Brain microvascular endothelial cell (primary cell): Measurements from ENCODE around the gene MAPKAPK3.
"Not testable (repeated sequence)": the region's sequence is repeated elsewhere in the genome, so short reads cannot be mapped to it uniquely, and the experiment has no call there.

ENCODE experiments used
- DNase-seq: peaks from one replicate; pipeline ENCODE4 v3.0.0-alpha.2; 2020
- H3K27ac ChIP-seq: fragments of 250-450 bp; sonication (Bioruptor Pico); 2 replicates; pipeline ENCODE4 v1.5.1; 2020; ENCODE audit warnings: mild to moderate bottlenecking, moderate library complexity
- H3K27me3 ChIP-seq: fragments of 250-450 bp; sonication (Bioruptor Pico); replicated peaks from 2 replicates; pipeline ENCODE4 v1.5.1; 2020; ENCODE audit warnings: mild to moderate bottlenecking
- H3K36me3 ChIP-seq: fragments of 250-450 bp; sonication (Bioruptor Pico); replicated peaks from 2 replicates; pipeline ENCODE4 v1.5.1; 2020; ENCODE audit warnings: mild to moderate bottlenecking
- H3K4me3 ChIP-seq: 2 replicates; pipeline ENCODE4 v1.5.1; 2011; ENCODE audit warnings: low read depth, mild to moderate bottlenecking, control low read depth, low read length, moderate library complexity
- in situ Hi-C: cut with HindIII; loops from 2 replicates; pipeline ENCODE4 v1.10.0; 2017; ENCODE audit warnings: low sequenced_read_pairs, low pct_ligation_motif_present
- TF ChIP-seq, protein P1 (sequence below): IDR thresholded peaks from 2 replicates; pipeline ENCODE4 v1.5.1; 2011; ENCODE audit warnings: low read depth, mild to moderate bottlenecking, moderate library complexity, low read length, control low read depth, inconsistent platforms; ENCODE audit errors: missing control alignments

Gene MAPKAPK3

DNA sequence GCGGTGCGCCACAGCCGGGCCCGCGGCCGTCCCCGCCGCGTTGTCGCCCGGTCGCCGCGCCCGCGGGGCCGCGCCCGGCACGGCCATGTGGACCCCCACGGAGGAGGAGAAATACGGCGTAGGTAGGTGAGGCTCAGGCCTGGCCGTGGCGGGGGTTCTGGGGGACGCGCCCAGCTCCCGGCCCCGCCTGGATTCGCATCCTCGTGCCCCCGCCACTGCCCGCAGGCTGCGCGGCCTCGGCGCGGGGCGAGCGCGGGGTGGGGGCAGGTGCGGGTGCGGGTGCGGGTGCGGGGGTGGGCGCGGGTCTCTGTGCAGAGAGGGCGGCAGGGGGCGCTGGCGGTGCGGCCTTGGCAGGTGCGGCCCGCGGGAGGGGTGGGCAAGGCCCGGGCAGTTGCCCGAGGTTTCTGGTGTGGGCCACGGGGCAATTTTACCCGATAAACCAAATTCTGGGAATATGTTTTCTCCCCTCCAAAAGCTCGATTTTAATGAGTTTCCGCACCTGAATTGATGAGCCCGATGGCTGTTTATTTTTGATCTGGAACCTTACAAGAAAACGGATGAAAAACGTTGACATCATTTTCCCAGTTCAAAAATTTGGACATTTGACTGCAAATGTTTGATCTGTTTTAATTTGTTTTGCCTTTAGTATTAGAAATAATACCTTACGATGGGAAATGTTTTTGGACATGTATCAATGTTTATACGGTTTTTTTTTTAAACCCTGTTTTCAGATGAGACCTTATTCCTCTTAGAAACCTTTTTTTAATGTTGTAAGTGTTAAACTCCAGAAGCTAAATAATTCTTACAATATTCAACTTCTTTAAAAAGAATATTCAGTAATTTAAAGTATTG lies 58.5 kb downstream of the MAPKAPK3 start:
- in situ Hi-C loops: no loop called here
- no peak for DNase-seq
- TF ChIP-seq, protein P1, sequence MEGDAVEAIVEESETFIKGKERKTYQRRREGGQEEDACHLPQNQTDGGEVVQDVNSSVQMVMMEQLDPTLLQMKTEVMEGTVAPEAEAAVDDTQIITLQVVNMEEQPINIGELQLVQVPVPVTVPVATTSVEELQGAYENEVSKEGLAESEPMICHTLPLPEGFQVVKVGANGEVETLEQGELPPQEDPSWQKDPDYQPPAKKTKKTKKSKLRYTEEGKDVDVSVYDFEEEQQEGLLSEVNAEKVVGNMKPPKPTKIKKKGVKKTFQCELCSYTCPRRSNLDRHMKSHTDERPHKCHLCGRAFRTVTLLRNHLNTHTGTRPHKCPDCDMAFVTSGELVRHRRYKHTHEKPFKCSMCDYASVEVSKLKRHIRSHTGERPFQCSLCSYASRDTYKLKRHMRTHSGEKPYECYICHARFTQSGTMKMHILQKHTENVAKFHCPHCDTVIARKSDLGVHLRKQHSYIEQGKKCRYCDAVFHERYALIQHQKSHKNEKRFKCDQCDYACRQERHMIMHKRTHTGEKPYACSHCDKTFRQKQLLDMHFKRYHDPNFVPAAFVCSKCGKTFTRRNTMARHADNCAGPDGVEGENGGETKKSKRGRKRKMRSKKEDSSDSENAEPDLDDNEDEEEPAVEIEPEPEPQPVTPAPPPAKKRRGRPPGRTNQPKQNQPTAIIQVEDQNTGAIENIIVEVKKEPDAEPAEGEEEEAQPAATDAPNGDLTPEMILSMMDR: peak; percentile 10
- no peaks in the 10 kb centered on the region for H3K36me3 ChIP-seq
- no peak overlapping the region for H3K4me3 ChIP-seq
- peaks cover 49% of the 10 kb centered on the region for H3K27me3 ChIP-seq
- H3K27ac ChIP-seq: no peak overlapping the region

DNA sequence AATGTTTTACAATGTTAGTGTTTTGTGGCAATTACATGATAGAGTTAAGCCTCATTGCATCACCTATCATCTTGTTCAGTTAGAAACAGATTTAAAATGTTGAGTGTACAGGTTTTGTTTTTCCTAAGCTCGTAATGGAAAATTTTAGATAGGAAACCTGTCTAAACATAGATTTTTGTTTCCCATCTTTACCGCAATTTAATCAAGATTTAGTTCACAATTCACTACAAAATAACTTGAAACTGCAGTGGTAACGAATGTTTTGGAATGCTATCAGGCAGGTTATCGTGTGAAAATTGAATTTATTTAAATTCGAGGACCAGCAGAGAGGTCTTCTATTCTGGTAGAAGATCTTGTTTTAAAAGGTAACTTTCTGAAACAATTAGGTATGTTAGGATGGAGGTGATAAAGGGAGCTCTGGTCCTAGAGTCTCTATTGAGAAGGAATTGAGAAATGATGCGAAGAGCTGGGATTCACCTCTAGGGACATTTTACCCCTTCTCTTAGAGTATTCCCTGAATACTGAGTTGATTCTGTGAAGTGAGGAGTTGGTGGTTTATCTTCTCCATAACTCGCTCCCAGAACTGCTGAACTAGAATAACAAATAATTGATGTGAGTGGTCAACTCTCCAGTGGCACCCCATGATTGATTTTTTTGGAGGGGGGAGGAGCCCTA lies 59.2 kb downstream of the MAPKAPK3 start:
- TF ChIP-seq, protein P1: no peak
- H3K27me3 ChIP-seq: peaks cover 49% of the 10 kb centered on the region
- in situ Hi-C loops: no loop called here
- H3K4me3 ChIP-seq: no peak overlapping the region
- no peak overlapping the region for H3K27ac ChIP-seq
- H3K36me3 ChIP-seq: no peaks in the 10 kb centered on the region
- DNase-seq: no peak

DNA sequence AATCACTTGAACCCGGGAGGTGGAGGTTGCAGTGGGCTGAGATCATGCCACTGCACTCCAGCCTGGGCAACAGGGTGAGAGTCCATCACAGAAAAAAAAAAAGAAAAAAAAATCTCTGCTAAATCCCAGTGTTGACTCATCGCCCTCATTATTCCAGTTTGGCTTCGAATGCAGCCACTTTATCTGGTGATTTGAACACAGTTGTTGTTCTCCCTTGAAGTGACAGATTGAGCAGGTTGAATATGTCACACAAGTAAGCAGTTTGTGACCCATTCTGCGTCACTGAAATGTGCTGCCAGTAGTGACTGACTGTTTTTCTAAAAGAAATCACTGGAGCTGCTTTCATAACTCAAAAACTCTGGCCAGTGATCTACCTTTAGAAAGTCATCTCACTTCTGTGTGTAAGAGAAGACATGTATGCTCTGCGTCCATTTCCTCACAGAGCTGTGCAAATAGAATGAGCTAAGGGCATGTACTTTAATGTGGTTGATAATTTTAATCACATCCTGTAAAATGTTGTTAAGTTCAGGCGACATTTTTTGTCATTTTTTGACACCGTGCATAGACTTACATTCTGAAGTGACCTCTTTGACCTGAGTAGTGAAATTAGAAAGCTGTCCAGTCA lies 70.3 kb downstream of the MAPKAPK3 start:
- TF ChIP-seq, protein P1: no peak
- no peak for DNase-seq
- no peaks in the 10 kb centered on the region for H3K36me3 ChIP-seq
- no peak overlapping the region for H3K4me3 ChIP-seq
- no peak overlapping the region for H3K27ac ChIP-seq
- no peaks in the 10 kb centered on the region for H3K27me3 ChIP-seq
- in situ Hi-C loops: no loop called here

DNA sequence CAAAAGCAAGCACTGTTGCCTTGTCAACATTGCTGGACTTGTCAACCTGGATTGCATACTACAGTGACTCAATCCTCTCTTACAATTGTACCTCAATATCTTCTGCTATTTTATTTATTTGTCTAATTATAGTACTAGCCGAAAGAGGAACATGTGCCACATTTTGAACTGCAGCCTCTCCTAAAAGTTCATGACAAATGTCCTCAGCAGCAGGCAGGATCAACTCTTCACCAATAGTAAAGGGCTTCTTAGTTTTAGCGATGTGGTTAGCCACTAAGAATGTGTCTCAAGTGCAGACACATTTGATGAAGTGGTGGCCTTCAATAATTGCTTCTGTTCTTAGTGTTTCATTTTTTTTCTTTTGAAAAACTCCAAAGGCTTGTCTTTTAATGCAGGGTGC lies 71.0 kb downstream of the MAPKAPK3 start:
- Histone ChIP-seq H3K27me3 (no peaks in the 10 kb centered on the region), H3K36me3 (no peaks in the 10 kb centered on the region), H3K4me3 (no peak overlapping the region), H3K27ac (no peak overlapping the region)
- in situ Hi-C loops: no loop called here
- DNase-seq: no peak
- TF ChIP-seq, protein P1: no peak

DNA sequence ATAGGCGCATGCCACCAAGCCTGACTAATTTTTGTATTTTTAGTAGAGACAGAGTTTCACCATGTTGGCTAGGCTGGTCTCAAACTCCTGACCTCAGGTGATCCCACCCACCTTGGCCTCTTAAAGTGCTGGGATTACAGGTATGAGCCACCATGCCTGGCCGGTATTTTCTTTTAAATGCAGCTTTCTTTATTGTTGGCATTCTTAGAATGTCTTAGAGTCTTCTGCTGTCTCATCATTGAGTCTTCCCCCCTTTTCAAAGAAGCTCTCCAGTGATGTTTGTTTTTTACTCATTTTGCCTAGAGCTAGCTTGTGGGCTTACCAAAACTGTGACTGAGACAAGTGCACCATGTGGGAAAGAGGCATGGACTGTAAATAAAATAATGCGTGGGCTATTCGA lies 71.7 kb downstream of the MAPKAPK3 start:
- H3K4me3 ChIP-seq, H3K36me3 ChIP-seq, H3K27me3 ChIP-seq, in situ Hi-C loops, H3K27ac ChIP-seq, DNase-seq: not testable (repeated sequence)

DNA sequence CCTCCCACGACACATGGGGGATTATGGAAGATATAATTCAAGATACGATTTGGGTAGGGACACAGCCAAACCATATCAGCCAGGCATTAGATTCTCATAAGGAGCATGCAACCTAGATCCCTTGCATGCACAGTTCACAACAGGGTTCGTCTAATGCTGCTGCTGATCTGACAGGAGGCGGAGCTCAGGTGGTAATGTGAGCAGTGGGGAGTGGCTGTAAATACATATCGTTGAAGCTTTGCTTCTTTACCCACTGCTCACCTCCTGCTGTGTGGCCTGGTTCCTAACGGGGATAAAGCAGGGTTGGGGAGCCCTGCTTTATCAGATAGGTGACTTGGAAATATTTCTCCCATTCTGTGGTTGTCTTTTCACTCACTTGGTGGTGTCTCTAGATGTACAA lies 72.6 kb downstream of the MAPKAPK3 start:
- H3K27me3 ChIP-seq: no peaks in the 10 kb centered on the region
- DNase-seq: no peak
- TF ChIP-seq, protein P1: no peak
- in situ Hi-C loops: no loop called here
- no peak overlapping the region for H3K27ac ChIP-seq
- H3K4me3 ChIP-seq: no peak overlapping the region
- H3K36me3 ChIP-seq: no peaks in the 10 kb centered on the region
